GM19025 (cell line): ENCODE measurements around the gene PIGL.
A peak's percentile ranks its signal among the peaks of the same experiment; 100 is the strongest.
"Not testable (repeated sequence)": the region's sequence is repeated elsewhere in the genome, so short reads cannot be mapped to it uniquely, and the experiment has no call there.

Experiments
- ATAC-seq: cut with Tn5 transposase; IDR thresholded peaks from one replicate; pipeline ENCODE4 v1.9.1; 2021; ENCODE audit warnings: mild to moderate bottlenecking, low read depth, moderate library complexity; ENCODE audit not compliant: unreplicated experiment

Gene PIGL

DNA sequence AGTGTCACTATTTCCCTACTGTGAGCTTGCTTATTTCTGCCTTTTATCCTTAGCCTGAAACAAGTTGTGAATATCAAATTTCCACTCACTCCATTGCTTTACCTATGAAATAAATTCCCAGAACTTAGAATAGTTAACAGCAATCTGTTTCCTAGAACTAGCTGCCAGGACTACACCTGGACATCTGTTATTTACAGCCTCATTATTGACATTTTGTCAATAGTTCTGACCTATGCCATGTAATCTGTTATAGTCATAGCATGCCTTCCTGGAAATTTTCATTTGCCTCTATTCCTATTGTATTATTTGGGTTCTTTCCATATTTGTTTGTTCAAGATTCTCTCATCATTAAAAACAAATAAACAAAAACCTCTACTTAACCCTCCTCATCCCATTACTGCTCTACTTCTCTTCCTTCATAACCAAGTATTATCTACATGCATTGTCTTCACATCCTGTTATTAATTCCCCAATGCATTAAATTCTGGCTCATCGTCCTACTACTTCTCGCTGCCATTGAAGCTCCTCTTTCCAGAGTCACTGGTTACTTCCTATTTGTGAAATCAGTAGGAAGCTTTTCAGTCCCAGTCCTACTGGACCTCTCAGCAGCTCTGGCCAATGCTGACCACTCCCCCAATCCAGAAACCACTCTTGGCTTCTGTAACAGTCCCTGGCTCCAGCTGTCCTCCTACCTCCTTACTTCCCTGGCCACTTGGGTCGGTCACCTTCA is 55.3 kb downstream of the PIGL start:
- no peak for ATAC-seq

GRCh38 chr17:16273499-16273898 is 56.5 kb downstream of the PIGL start:
- no peak for ATAC-seq

- no peak for ATAC-seq
These were observed 56.9 kb downstream of the PIGL start for GRCh38 chr17:16273929-16274339.

GRCh38 chr17:16275024-16275423 is 58.0 kb downstream of the PIGL start:
- ATAC-seq: no peak

DNA sequence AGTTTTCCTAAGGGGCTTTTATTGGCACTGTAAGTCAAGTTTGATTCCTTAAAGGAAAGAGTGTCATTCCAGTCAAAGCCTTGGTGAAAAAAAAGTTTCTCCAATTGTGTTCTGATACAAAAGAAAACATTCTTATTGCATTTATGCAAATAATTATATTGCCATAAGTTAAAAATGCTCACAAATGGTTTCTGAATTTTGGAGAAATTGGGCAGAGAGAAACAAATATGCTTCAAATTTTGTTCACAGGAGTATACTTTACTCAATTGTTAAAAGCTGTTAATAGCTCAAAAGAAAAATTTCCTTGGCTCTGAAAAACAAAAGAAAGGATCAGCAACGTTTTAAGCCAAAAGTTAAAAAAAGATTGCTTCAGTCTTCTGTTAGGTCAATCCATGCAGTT is 60.2 kb downstream of the PIGL start:
- no peak for ATAC-seq

DNA sequence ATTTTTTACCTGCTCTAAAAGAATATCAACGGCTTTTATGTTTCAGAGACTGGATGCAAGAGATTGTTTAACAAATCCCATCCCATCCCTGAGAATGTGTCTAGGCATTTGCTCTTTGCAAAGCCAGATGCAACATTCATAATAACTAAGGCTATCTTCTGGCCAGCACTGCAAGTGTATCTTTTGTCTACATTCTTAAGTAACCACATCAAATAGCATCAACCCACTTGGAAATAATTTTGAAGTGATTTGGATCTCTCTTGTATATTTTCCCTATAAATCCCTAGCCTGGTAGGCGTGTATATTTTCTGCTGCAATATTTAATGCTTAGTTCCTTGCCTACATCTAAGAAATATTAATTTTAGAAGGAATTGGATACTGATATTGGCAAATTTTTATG is 64.3 kb downstream of the PIGL start:
- no peak for ATAC-seq

DNA sequence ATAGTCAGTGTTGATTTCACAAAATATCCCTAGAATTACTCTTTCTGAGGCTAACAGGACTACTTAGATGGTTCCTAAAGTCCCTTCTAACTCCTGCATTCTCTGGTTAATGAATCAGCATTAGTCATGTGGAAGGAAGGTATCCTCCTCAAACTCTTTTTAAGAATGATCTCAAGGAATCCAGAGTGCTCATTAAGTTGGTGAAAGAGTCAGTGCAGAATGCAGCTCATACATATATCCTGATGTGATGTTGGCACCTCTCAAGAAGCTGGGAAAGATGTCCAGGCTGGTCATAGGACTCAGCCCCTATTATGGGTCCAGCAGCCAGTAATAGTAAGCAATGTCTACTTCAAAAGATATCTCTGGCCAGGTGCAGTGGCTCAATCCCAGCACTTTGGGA is 65.5 kb downstream of the PIGL start:
- ATAC-seq: no peak

GRCh38 chr17:16283705-16284104 is 66.7 kb downstream of the PIGL start:
- ATAC-seq: no peak

DNA sequence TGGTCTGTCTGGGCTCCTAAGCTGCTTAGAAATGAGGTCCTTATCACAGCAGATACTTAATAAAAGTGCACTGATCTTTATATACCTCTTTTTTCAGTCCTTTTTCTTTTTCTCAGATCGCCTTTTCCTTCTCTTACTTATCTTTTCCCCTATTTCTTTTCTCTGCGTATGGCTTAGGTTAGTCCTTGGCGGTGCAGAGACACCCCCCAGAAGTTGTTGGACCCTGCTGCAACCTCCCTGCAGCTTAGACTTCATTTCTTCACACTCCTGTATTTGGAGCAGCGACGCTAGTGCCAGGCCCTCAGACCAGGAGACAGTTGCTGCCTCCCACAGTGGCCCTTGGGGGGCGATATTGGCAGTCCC is 68.6 kb downstream of the PIGL start:
- ATAC-seq: no peak

- ATAC-seq: peak; percentile 84
These were observed 69.3 kb downstream of the PIGL start for GRCh38 chr17:16286009-16286946.

DNA sequence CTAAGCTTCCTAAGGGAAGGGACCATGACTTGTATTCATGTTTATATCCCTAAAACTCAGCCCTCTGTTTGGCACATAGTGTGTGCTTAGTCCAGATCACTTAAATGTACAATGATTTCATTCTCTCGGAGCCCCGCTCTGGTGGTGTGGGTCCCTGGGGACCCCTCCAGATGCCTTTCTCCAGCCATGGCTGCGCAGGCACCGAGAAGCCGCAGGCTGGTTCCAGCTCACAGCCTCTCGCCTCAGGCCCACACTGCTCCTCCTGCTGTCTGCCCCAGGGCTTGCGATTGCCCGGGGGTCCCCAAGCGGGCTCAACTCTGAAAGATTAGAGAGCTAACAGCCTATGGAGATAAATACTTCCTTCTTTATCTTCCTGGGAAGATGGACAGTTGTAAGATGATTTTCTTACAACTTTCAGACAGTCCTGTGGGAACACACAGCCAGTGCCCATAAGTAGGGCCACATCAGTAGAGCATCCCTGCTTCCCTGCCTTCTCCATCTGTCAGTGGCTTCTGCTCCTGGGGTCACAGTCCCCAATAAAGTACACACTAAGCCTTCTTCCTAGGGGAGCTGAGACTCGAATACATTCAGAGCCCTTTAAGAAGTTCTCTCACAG is 70.0 kb downstream of the PIGL start:
- ATAC-seq: peak; percentile 34

GRCh38 chr17:16287563-16288027 is 70.6 kb downstream of the PIGL start:
- ATAC-seq: peak; percentile 8

GRCh38 chr17:16288860-16289571 is 72.0 kb downstream of the PIGL start:
- ATAC-seq: no peak

DNA sequence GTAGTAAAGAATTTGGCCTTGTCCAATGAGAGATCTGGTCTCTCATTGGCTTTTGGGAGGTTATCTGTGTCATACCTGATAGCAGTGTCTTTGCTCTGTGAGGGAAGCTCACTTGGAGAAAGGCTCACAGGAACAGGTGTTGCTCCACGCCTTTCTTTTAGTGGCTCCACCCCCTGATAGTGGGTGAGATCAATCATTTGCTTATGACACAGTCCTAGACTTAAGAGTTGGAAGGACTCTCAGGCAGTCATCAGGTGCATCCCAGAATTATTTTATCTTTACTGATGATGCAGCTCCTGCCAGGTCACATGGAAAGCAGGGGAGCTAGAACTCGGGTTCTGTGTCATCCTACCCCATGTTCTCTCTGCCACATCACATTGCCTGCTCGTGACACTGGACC is 76.9 kb downstream of the PIGL start:
- no peak for ATAC-seq

DNA sequence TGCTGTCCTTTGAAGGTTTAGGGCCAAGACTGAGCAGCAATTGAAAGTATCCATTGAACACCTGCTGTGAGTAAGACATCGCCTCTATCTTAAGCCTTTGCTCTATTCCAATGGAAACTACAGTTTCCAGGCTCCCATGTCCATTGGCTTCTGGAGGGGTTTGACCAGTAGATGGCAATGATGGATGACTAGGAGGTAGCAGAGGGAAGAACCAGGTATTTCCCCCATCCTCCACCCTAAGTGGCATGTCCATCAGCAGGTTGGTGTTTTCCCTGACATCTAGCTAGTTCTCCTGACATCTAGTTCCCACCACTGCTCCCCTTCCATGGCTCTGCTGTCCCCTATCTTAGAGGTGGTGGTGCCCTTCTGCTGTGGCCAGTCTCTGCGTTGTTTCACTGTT is 77.5 kb downstream of the PIGL start:
- ATAC-seq: no peak

DNA sequence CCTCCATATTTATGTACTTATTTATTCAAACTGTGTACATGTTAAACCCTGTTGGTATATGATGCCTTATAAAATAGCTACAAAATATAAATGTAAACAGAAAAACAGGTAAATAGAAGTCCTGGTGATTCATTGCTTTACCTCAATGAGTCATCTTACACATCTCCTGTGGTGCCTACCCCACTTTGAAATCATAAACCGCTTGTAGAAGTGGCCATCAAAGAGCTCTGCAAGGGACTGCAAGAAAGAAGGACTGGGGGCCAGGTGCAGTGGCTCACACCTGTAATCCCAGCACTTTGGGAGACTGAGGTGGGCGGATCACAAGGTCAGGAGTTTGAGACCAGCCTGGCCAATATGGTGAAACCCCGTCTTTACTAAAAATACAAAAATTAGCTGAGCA is 79.1 kb downstream of the PIGL start:
- ATAC-seq: not testable (repeated sequence)

GRCh38 chr17:16297367-16298139 is 80.5 kb downstream of the PIGL start:
- no peak for ATAC-seq

DNA sequence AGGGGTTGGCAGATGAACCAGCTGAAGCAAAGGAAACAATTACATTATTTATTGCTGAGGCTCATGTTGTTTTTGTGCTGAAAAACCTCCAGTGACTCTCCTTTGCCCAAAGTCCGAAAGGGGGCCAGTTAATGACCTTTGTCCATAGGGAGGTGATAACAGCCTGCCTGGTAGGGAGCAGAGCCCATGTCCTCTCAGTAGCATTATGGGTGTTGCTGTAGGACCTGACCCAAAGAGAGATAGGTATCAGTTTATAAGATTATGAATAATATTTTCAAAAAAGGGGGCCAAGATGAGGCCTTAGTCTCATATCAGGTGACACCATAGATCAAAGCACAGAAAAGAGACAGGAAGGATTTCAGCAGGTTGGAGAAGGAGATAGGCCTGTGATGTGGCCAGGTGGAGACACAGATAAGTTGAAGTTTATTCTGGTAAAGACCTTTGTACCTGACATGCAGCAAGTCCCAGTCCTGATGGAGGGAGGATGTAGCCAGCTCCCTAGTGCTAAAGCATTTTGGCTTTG is 81.2 kb downstream of the PIGL start:
- ATAC-seq: no peak

DNA sequence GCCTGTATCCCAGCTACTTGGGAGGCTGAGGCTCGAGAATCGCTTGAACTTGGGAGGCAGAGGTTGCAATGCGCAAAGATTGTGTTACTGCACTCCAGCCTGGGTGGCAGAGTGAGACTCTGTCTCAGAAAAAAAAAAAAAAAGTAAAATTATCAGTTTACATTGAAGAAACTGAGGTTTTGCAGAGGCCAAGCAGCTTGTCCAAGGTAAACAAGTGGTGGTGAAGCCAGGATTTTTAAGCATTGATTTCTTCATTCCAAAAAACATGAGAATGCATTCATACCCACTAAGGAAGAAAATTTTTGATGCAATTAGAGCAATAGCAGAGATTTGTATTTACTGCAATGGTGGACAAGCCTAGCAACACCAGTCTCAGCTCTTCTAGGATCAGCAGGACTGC is 83.5 kb downstream of the PIGL start:
- ATAC-seq: no peak
